ENCODE measurements around the gene DDX6.
"Not testable (repeated sequence)": the region's sequence is repeated elsewhere in the genome, so short reads cannot be mapped to it uniquely, and the experiment has no call there.

Gene DDX6

DNA sequence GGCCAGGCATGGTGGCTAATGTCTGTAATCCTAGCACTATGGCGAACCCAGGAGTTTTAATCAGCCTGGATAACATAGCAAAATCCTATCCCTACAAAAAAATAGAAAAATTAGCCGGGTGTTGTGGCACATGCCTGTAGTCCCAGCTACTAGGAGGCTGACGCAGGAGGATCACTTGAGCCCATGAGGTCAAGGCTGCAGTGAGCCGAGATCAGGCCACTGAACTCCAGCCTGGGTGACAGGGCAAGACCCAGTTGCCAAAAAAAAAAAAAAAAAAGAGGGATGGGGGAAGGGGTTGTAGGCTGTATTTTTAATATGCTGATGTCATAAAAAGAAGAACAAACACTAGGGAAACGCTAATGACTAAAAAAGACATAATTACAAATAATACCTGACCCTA, 12.1 kb downstream of the DDX6 start:
- no peak for DNase-seq (ENCODE audit: low spot score)
- in situ Hi-C loops (cut with MboI; ENCODE audit: low pct_unique_long_range_greater_than_20kb, low sequenced_read_pairs, unreplicated experiment): no loop called here
- TF ChIP-seq, protein P1, sequence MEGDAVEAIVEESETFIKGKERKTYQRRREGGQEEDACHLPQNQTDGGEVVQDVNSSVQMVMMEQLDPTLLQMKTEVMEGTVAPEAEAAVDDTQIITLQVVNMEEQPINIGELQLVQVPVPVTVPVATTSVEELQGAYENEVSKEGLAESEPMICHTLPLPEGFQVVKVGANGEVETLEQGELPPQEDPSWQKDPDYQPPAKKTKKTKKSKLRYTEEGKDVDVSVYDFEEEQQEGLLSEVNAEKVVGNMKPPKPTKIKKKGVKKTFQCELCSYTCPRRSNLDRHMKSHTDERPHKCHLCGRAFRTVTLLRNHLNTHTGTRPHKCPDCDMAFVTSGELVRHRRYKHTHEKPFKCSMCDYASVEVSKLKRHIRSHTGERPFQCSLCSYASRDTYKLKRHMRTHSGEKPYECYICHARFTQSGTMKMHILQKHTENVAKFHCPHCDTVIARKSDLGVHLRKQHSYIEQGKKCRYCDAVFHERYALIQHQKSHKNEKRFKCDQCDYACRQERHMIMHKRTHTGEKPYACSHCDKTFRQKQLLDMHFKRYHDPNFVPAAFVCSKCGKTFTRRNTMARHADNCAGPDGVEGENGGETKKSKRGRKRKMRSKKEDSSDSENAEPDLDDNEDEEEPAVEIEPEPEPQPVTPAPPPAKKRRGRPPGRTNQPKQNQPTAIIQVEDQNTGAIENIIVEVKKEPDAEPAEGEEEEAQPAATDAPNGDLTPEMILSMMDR (IDR thresholded peaks at IDR 0.05; ENCODE audit: extremely low read depth, insufficient read depth, missing control alignments): no peak

DNA sequence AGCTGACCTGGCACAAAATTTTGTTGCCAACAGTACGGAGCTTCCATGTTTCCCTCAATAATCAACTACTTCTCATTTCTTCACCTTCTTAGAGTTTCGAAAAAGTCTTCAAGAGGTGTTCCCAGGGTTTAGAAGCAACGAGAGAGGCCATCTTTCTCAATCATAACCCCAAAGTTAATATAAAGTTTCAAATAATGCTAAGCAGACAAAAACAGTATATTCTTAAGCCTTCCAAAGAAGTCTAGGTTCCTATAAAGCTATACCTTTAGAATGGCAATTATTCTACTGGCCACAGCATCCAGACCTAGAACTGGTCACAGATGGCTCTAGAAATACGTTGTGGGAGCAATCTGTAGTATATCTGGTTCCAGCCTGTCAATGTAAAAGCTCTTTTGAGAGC, 16.9 kb downstream of the DDX6 start:
- in situ Hi-C loops (cut with MboI; ENCODE audit: low pct_unique_long_range_greater_than_20kb, low sequenced_read_pairs, unreplicated experiment): no loop called here
- TF ChIP-seq, protein P1 (IDR thresholded peaks at IDR 0.05; ENCODE audit: extremely low read depth, insufficient read depth, missing control alignments): no peak
- no peak for DNase-seq (ENCODE audit: low spot score)

DNA sequence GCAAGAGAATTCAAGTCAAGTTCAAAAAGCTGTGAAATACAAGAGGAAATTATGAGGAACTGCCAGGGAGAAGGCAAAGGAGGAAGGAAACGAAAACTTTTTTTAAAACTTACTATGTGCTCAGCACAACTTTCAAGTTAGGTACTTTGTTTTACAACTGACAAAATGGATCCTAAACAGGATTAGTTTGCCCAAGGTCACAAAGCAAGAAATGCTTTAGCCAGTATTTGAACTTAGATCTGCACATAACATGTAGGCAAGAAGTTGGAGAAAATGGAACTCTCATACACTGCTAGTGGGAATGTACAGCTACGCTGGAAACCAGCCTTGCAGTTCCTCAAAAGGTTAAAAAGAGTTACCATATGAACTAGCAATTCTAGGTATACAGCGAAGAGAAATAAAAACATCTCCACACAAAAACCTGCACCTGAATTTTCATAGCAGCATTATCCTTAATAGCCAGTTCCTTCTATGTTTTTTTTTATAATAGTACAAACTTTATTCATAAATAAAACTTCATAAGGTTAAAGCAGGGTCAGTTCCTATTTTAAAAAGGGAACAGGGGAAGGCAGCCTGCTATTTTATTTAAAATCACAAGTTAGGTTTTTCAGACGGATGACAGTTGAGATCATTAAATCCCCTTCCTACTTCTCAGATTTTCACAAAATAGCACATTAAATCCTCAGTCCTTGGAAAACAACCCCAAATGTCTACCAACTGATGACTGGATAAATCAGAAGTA, 19.2 kb downstream of the DDX6 start:
- DNase-seq (ENCODE audit: low spot score): no peak
- in situ Hi-C loops (cut with MboI; ENCODE audit: low pct_unique_long_range_greater_than_20kb, low sequenced_read_pairs, unreplicated experiment): no loop called here
- TF ChIP-seq, protein P1 (IDR thresholded peaks at IDR 0.05; ENCODE audit: extremely low read depth, insufficient read depth, missing control alignments): no peak

DNA sequence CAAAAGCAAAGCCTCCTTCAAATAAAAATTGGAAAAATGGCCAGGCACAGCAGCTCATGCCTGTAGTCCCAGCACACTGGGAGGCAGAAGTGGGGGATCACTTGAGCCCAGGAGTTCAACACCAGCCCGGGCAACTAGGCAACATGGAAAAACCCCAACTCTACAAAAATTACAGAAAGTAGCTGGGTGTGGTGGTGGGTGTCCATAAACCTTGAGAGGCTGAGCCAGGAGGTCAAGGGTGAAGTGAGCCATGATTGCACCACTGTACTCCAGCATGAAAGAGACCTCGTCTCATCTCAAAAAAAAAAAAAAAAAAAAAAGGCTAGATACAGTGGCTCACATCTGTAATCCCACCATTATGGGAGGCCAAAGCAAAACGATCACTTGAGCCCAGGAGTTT, 22.3 kb downstream of the DDX6 start:
- in situ Hi-C loops (cut with MboI; ENCODE audit: low pct_unique_long_range_greater_than_20kb, low sequenced_read_pairs, unreplicated experiment): no loop called here
- DNase-seq (ENCODE audit: low spot score): no peak
- TF ChIP-seq, protein P1 (IDR thresholded peaks at IDR 0.05; ENCODE audit: extremely low read depth, insufficient read depth, missing control alignments): no peak

DNA sequence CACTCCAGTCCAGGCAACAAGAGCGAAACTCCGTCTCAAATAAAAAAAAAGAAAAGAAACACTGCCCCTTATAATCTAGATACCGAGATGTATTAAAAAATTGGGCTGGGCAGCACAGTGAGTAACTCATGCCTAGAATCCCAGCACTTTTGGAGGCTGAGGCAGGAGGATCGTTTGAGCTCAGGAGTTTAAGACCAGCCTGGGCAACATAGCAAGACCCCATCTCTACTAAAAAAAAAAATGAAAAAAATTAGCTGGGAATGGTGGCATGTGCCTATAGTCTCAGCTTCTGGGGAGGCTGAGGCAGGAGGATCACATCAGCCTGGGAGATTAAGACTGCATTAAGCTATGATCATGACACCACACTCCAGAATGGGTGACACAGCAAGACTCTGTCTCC, 24.9 kb downstream of the DDX6 start:
- in situ Hi-C loops (cut with MboI; ENCODE audit: low pct_unique_long_range_greater_than_20kb, low sequenced_read_pairs, unreplicated experiment): no loop called here
- TF ChIP-seq, protein P1 (IDR thresholded peaks at IDR 0.05; ENCODE audit: extremely low read depth, insufficient read depth, missing control alignments): no peak
- no peak for DNase-seq (ENCODE audit: low spot score)

DNA sequence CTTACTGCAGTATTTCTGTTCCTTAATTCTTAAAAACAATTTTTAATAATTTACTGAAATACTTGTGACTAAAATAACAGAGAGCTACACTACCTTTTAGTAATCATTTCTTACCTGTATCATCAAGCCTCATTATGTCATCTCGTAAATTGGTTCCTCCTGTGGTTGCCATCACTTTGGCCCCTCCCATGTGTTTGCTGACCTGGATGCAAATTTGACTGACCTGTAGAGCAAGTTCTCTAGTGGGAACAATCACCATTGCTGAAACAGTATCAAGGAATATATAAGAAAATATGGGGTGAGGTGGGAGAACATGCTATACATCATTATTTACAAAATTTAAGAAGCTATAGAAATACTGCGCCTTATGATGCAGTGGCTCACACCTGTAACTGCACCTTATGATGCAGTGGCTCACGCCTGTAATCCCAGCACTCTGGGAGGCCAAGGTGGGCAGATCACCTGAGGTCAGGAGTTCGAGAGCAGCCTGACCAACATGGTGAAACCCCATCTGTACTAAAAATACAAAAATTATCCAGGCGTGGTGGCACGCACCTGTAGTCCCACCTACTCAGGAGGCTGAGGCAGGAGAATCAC, 25.8 kb downstream of the DDX6 start:
- DNase-seq (ENCODE audit: low spot score); in situ Hi-C loops (cut with MboI; ENCODE audit: low pct_unique_long_range_greater_than_20kb, low sequenced_read_pairs, unreplicated experiment): not testable (repeated sequence)

DNA sequence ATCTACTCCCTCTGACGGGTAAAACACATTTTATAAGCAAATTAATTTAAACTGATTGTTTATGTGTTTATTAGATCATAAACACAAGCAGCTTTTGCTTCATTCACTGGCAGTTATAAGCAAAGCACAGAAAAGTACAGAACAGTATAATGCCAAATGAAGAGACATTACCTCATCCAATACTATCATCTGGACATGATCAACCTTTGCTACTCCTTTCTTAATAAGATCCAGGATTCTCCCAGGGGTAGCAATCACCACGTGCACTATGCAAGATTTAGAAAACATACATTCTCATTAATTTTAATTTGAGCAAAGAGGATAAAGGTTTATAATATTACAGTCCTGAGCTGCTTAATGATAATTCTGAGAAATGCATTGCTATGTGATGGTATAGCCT, 27.9 kb downstream of the DDX6 start:
- TF ChIP-seq, protein P1 (IDR thresholded peaks at IDR 0.05; ENCODE audit: extremely low read depth, insufficient read depth, missing control alignments): no peak
- DNase-seq (ENCODE audit: low spot score): no peak
- in situ Hi-C loops (cut with MboI; ENCODE audit: low pct_unique_long_range_greater_than_20kb, low sequenced_read_pairs, unreplicated experiment): no loop called here

DNA sequence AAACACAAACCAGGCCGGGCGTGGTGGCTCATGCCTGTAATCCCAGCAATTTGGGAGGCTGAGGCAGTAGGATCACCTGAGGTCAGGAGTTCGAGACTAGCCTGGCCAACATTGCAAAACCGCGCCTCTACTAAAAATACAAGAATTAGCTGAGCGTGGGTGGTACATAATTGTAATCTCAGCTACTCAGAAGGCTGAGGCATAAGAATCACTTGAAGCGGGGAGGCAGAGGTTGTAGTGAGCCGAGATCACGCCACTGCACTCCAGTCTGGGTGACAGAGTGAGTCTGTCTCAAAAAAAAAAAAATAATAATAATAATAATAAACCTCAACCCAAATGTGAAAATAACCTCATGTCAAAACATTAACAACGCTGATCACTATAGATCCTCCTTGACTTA, 29.0 kb downstream of the DDX6 start:
- DNase-seq (ENCODE audit: low spot score); in situ Hi-C loops (cut with MboI; ENCODE audit: low pct_unique_long_range_greater_than_20kb, low sequenced_read_pairs, unreplicated experiment): not testable (repeated sequence)

Measured in GM13977 (cell line).